GM12878 (cell line): ENCODE results near the gene BNC2. TPM values are rescaled to one million over a fixed set of nuclear protein-coding genes. Genes with fewer than 3 reads are reported as not detected.
A peak's percentile ranks its signal among the peaks of the same experiment; 100 is the strongest.

Experiments used
- ATAC-seq: fragments of 200-7000 bp; cut with Tn5 transposase; 3 replicates; pipeline ENCODE4 v1.9.1; 2020; ENCODE audit warnings: mild to moderate bottlenecking, moderate library complexity
- BruUV-seq: library from RNA; stranded (reverse); fragments of 400-500 nt; replicated peaks from 2 replicates; lab custom pipeline; 2021; lab: Mats Ljungman, UMichigan
- CTCF ChIA-PET: fragments of 300-600 bp; sonication (Branson Sonifier 250); formaldehyde crosslinking; extraction: SDS; loops from one replicate; lab custom pipeline; 2021; ENCODE audit warnings: inconsistent platforms; lab: Yijun Ruan, JAX
- POLR2A ChIA-PET: fragments of 350-600 bp; formaldehyde crosslinking; extraction: SDS; loops from one replicate; lab custom pipeline; 2021; ENCODE audit warnings: inconsistent platforms; lab: Charles Lee
- RAD21 ChIA-PET: fragments of 300-600 bp; sonication (Branson Sonifier 250); formaldehyde crosslinking; loops from one replicate; lab custom pipeline; 2023; ENCODE audit warnings: antibody characterized with exemption; ENCODE audit not compliant: unreplicated experiment; lab: Charles Lee
- SMC1A ChIA-PET: fragments of 300-600 bp; sonication (Branson Sonifier 250); formaldehyde crosslinking; loops from one replicate; lab custom pipeline; 2023; ENCODE audit not compliant: unreplicated experiment, uncharacterized antibody; lab: Charles Lee
- DNase-seq: peaks from one replicate; pipeline ENCODE4 v3.0.0-alpha.2; 2011; ENCODE audit warnings: low read depth, low spot score
- FAIRE-seq: peaks from 3 replicates; lab custom pipeline; 2011; peaks lifted over from hg19 to GRCh38; lab: Jason Lieb, UNC
- H2AFZ ChIP-seq: 2 replicates; pipeline ENCODE4 v1.6.0; 2011; ENCODE audit warnings: low read depth, low read length, control low read depth; ENCODE audit not compliant: control insufficient read depth
- H3K27ac ChIP-seq: 2 replicates; pipeline ENCODE4 v1.5.1; 2011; ENCODE audit warnings: control low read depth; ENCODE audit not compliant: control insufficient read depth, insufficient read depth
- H3K27me3 ChIP-seq, 2 experiments: replicated peaks in 1 of 2; 2 replicates each; pipeline versions ENCODE4 v1.6.0 to v1.6.1; 2011; ENCODE audit warnings: low read length in 1 of 2; ENCODE audit not compliant: control insufficient read depth in 2 of 2, insufficient read depth in 2 of 2
- H3K36me3 ChIP-seq, 2 experiments: 2 replicates each; pipeline ENCODE4 v1.5.1; 2011; ENCODE audit warnings: low read length in 1 of 2; ENCODE audit not compliant: control insufficient read depth in 2 of 2, insufficient read depth in 2 of 2
- H3K4me1 ChIP-seq: 2 replicates; pipeline ENCODE4 v1.6.1; 2011; ENCODE audit warnings: mild to moderate bottlenecking, low read length, moderate library complexity, mixed read lengths; ENCODE audit not compliant: control insufficient read depth, insufficient read depth
- H3K4me2 ChIP-seq: 2 replicates; pipeline ENCODE4 v1.6.0; 2011; ENCODE audit warnings: control low read depth; ENCODE audit not compliant: control insufficient read depth, insufficient read depth
- H3K4me3 ChIP-seq: fragments of 200-600 bp; sonication (generic); 2 replicates; pipeline ENCODE4 v1.5.1; 2016
- H3K79me2 ChIP-seq: 2 replicates; pipeline ENCODE4 v1.6.0; 2011; ENCODE audit warnings: low read length; ENCODE audit not compliant: control insufficient read depth, insufficient read depth
- H3K9ac ChIP-seq: 2 replicates; pipeline ENCODE4 v1.8.0; 2011; ENCODE audit warnings: low read length, control low read depth, mixed read lengths; ENCODE audit not compliant: control insufficient read depth, insufficient read depth
- H3K9me3 ChIP-seq: replicated peaks from 3 replicates; pipeline ENCODE4 v1.5.1; 2011; ENCODE audit warnings: mild to moderate bottlenecking, low read length; ENCODE audit not compliant: control insufficient read depth, insufficient read depth
- H4K20me1 ChIP-seq: 2 replicates; pipeline ENCODE4 v1.6.0; 2011; ENCODE audit not compliant: control insufficient read depth, insufficient read depth
- ASH2L ChIP-seq: fragments of 300-600, 200-600 bp; sonication (generic); IDR thresholded peaks from 2 replicates; pipeline ENCODE4 v1.6.1; 2017; ENCODE audit warnings: low read depth, mild to moderate bottlenecking, borderline replicate concordance
- BHLHE40 ChIP-seq, 2 experiments: fragments of 450-650 bp in 1 of 2; IDR thresholded peaks; 2 replicates each; pipeline ENCODE4 v1.6.1; 2011 to 2017; ENCODE audit warnings: low read depth in 2 of 2, borderline replicate concordance in 1 of 2, improper control_type of control experiment in 1 of 2, low read length in 1 of 2, mild to moderate bottlenecking in 1 of 2
- CHD2 ChIP-seq: IDR thresholded peaks from 2 replicates; pipeline ENCODE4 v1.6.1; 2011; ENCODE audit warnings: low read depth, low read length, improper control_type of control experiment, borderline replicate concordance
- E4F1 ChIP-seq: fragments of 450-650 bp; IDR thresholded peaks from 2 replicates; pipeline ENCODE4 v1.6.1; 2018; ENCODE audit warnings: borderline replicate concordance, mild to moderate bottlenecking; ENCODE audit not compliant: partially characterized antibody
- IKZF1 ChIP-seq: fragments of 450-650 bp; conservative IDR thresholded peaks from 2 replicates; pipeline ENCODE4 v1.6.1; 2017; ENCODE audit warnings: antibody characterized with exemption, mild to moderate bottlenecking
- JUNB ChIP-seq: IDR thresholded peaks from 2 replicates; pipeline ENCODE4 v1.6.1; 2016; ENCODE audit warnings: antibody characterized with exemption, mild to moderate bottlenecking
- KAT2A ChIP-seq: conservative IDR thresholded peaks from 2 replicates; pipeline ENCODE4 v1.6.1; 2011; ENCODE audit warnings: low read depth, low read length; ENCODE audit not compliant: control insufficient read depth
- KDM1A ChIP-seq: fragments of 200-600 bp; sonication (generic); IDR thresholded peaks from 2 replicates; pipeline ENCODE4 v1.6.1; 2016; ENCODE audit warnings: borderline replicate concordance
- MAX ChIP-seq: IDR thresholded peaks from 2 replicates; pipeline ENCODE4 v1.6.1; 2012; ENCODE audit warnings: low read depth, low read length, improper control_type of control experiment
- NFYB ChIP-seq: IDR thresholded peaks from 2 replicates; pipeline ENCODE4 v1.6.1; 2011; ENCODE audit warnings: low read depth, mild to moderate bottlenecking, low read length, improper control_type of control experiment, moderate library complexity; ENCODE audit not compliant: insufficient read depth
- PAX8 ChIP-seq: fragments of 450-650 bp; IDR thresholded peaks from 2 replicates; pipeline ENCODE4 v1.6.1; 2017; ENCODE audit warnings: mild to moderate bottlenecking, moderate library complexity
- RAD51 ChIP-seq: fragments of 450-650 bp; IDR thresholded peaks from 2 replicates; pipeline ENCODE4 v1.6.1; 2016; ENCODE audit warnings: moderate library complexity, mild to moderate bottlenecking, inconsistent platforms
- RCOR1 ChIP-seq: conservative IDR thresholded peaks from 2 replicates; pipeline ENCODE4 v1.6.1; 2012; ENCODE audit warnings: low read depth, low read length, improper control_type of control experiment
- SREBF1 ChIP-seq: IDR thresholded peaks from 2 replicates; pipeline ENCODE4 v1.6.1; 2012; ENCODE audit warnings: mild to moderate bottlenecking, low read length
- SREBF2 ChIP-seq: IDR thresholded peaks from 2 replicates; pipeline ENCODE4 v1.6.1; 2012; ENCODE audit warnings: mild to moderate bottlenecking, low read length
- STAT3 ChIP-seq: IDR thresholded peaks from 2 replicates; pipeline ENCODE4 v1.6.1; 2011; ENCODE audit warnings: low read depth, low read length, improper control_type of control experiment
- YBX1 ChIP-seq: fragments of 450-650 bp; IDR thresholded peaks from 2 replicates; pipeline ENCODE4 v1.6.1; 2016; ENCODE audit warnings: antibody characterized with exemption
- ZBED1 ChIP-seq: IDR thresholded peaks from 2 replicates; pipeline ENCODE4 v1.6.1; 2016; ENCODE audit warnings: borderline replicate concordance
- ZNF217 ChIP-seq: fragments of 450-650 bp; IDR thresholded peaks from 2 replicates; pipeline ENCODE4 v1.6.1; 2017; ENCODE audit warnings: antibody characterized with exemption, mild to moderate bottlenecking
- WGBS: methylation state at CpG from one replicate; pipeline ENCODE4 v1.1.6; 2016; ENCODE audit warnings: low lambda C conversion rate; ENCODE audit not compliant: insufficient replicate concordance, insufficient coverage; ENCODE audit errors: missing lambda C conversion rate; 5-methylcytosine and 5-hydroxymethylcytosine counted together
- in situ Hi-C: fragments of 300-500 bp; cut with MboI; formaldehyde crosslinking; loops from 9 replicates; pipeline ENCODE4 v1.14.3; 2018; ENCODE audit warnings: mixed read lengths
- intact Hi-C: fragments of 100-400 bp; cut with micrococcal nuclease; formaldehyde crosslinking; loops from one replicate; pipeline ENCODE4 v1.14.2; 2022; ENCODE audit not compliant: unreplicated experiment
- polyA plus RNA-seq, 11 experiments: library from polyadenylated mRNA; depleted of rRNA in 4 of 11; unstranded in 6 of 11; stranded (reverse) in 5 of 11; fragments of >200 nt; fragmentation: Nextera tagmentation in 4 of 11; fragmentation: Illumina TruSeq in 1 of 11; extraction: Ambion mirVana in 4 of 11; extraction: Trizol in 1 of 11; gene quantifications; 1 replicate in 1 of 11; 2 replicates in 10 of 11; pipeline versions ENCODE4 v1.2.1 to v1.2.3, GENCODE V29; 2011 to 2016; ENCODE audit warnings: inconsistent platforms in 2 of 11, missing spikeins in 2 of 11, low read depth in 1 of 11
- total RNA-seq, 4 experiments: library from RNA; depleted of rRNA in 3 of 4; stranded (reverse); fragments of >200 nt in 3 of 4; fragmentation: Illumina TruSeq in 1 of 4; extraction: Trizol in 1 of 4; gene quantifications; 2 replicates each; pipeline versions ENCODE4 v1.2.1 to v1.2.3, GENCODE V29; 2013 to 2021

The BNC2 gene
- total and polyA plus RNA-seq, 10 of the 15 experiments (the other 5 are each of a cell fraction or from before 2014, with no cell fraction given) = 0.05 to 14.5 (median 0.26) TPM

- TF ChIP-seq KAT2A (no peak), RCOR1 (no peak), ZBED1 (no peak), YBX1 (no peak), ZNF217 (no peak), ASH2L (no peak), SREBF2 (no peak), RAD51 (no peak), NFYB (no peak), IKZF1 (no peak), E4F1 (no peak)
Observed at GRCh38 chr9:16720386-16720785, 150.1 kb downstream of the BNC2 start (continued).

GRCh38 chr9:16719921-16720320, 150.5 kb downstream of the BNC2 start:
- Histone ChIP-seq H3K9me3 (no peaks in the 10 kb centered on the region), H2AFZ (no peak overlapping the region), H3K4me1 (no peaks in the 10 kb centered on the region)
- peak; percentile 35; the same call in 1 of the 3 replicates for ATAC-seq
- CTCF ChIA-PET = no interaction called here
- TF ChIP-seq SREBF1 (no peak), PAX8 (no peak), JUNB (no peak), NFYB (no peak), CHD2 (no peak), MAX (no peak), KDM1A (no peak), STAT3 (no peak), BHLHE40 (IDR thresholded peaks at IDR 0.05; ENCODE audit: borderline replicate concordance in 1 of 2, low read depth in 2 of 2, low read length in 1 of 2) (no peak)
- TF ChIP-seq, all 136 proteins: peak for 0
- 0% methylated on average over 4 of the region's 4 CpGs for WGBS
- ChIA-PET POLR2A (interaction anchor here (0.5 kb wide), 1 partner anchor 407 kb away, joined by 3 read pairs; no protein-coding TSS in a partner anchor), SMC1A (no interaction called here), RAD21 (no interaction called here)
- intact Hi-C loops (no loop called here), in situ Hi-C loops (no loop called here)
- Histone ChIP-seq H3K9ac (no peak overlapping the region), H3K27ac (no peak overlapping the region), H3K4me2 (no peak overlapping the region), H3K79me2 (no peaks in the 10 kb centered on the region), H3K27me3 (no peaks in the 10 kb centered on the region), H3K4me3 (no peak overlapping the region), H3K36me3 (no peaks in the 10 kb centered on the region), H4K20me1 (no peaks in the 10 kb centered on the region)
- DNase-seq = no peak
- no TSS peak for BruUV-seq
- FAIRE-seq = no peak
